Measurements from ENCODE around the gene RFX4. TPM values are rescaled to one million over a fixed set of nuclear protein-coding genes. Genes with fewer than 3 reads are reported as not detected.

RFX4 gene
- total and polyA plus RNA-seq, 2 donors from 2014 or later, result not detected

GRCh38 chr12:106759526-106760183 is 176.9 kb downstream of the RFX4 start:
- no peaks in the 10 kb centered on the region for H3K36me3 ChIP-seq (ENCODE audit: control insufficient read depth in 2 of 3, insufficient read depth in 3 of 3, low read length in 3 of 3)
- no peak overlapping the region for H3K9ac ChIP-seq (ENCODE audit: low read length in 3 of 3)
- TF ChIP-seq CTCF (IDR thresholded peaks at IDR 0.05; ENCODE audit: borderline replicate concordance, extremely low read depth, insufficient read depth), result no peak
- H3K27ac ChIP-seq (ENCODE audit: low read depth in 2 of 2, low read length in 2 of 2), result peak overlapping the region in 1 of 2 donors; percentile 18
- peaks cover 0 to 25% (median 12%) of the 10 kb centered on the region in 3 donors for H3K4me1 ChIP-seq (ENCODE audit: control insufficient read depth in 2 of 3, insufficient read depth in 2 of 3, low read depth in 1 of 3, low read length in 3 of 3)
- no peak for FAIRE-seq
- no peaks in the 10 kb centered on the region for H3K27me3 ChIP-seq (ENCODE audit: control insufficient read depth, insufficient read depth, low read length)
- H3K9me3 ChIP-seq (ENCODE audit: control insufficient read depth in 2 of 3, insufficient read depth in 1 of 3, low read length in 3 of 3), result no peaks in the 10 kb centered on the region
- intact Hi-C loops (cut with DNase I), result no loop called here
- no peak for DNase-seq
- H3K4me3 ChIP-seq (ENCODE audit: low read length in 3 of 3), result no peak overlapping the region

GRCh38 chr12:106760184-106760531 is 177.4 kb downstream of the RFX4 start:
- no peak overlapping the region for H3K9ac ChIP-seq (ENCODE audit: low read length in 3 of 3)
- no peak overlapping the region for H3K4me3 ChIP-seq (ENCODE audit: low read length in 3 of 3)
- intact Hi-C loops (cut with DNase I), result no loop called here
- H3K4me1 ChIP-seq (ENCODE audit: control insufficient read depth in 2 of 3, insufficient read depth in 2 of 3, low read depth in 1 of 3, low read length in 3 of 3), result peaks cover 0 to 25% (median 13%) of the 10 kb centered on the region in 3 donors
- H3K36me3 ChIP-seq (ENCODE audit: control insufficient read depth in 2 of 3, insufficient read depth in 3 of 3, low read length in 3 of 3), result no peaks in the 10 kb centered on the region
- no peaks in the 10 kb centered on the region for H3K27me3 ChIP-seq (ENCODE audit: control insufficient read depth, insufficient read depth, low read length)
- no peaks in the 10 kb centered on the region for H3K9me3 ChIP-seq (ENCODE audit: control insufficient read depth in 2 of 3, insufficient read depth in 1 of 3, low read length in 3 of 3)
- DNase-seq (peak in 2 of 5 donors; percentile 34 to 70), FAIRE-seq (no peak)
- TF ChIP-seq CTCF (IDR thresholded peaks at IDR 0.05; ENCODE audit: borderline replicate concordance, extremely low read depth, insufficient read depth), result no peak
- peak overlapping the region in 1 of 2 donors; percentile 18 for H3K27ac ChIP-seq (ENCODE audit: low read depth in 2 of 2, low read length in 2 of 2)

GRCh38 chr12:106764220-106764619 is 181.4 kb downstream of the RFX4 start:
- intact Hi-C loops (cut with DNase I), result no loop called here
- DNase-seq (no peak), FAIRE-seq (no peak)
- Histone ChIP-seq H3K27me3 (ENCODE audit: control insufficient read depth, insufficient read depth, low read length) (no peaks in the 10 kb centered on the region), H3K4me1 (ENCODE audit: control insufficient read depth in 2 of 3, insufficient read depth in 2 of 3, low read depth in 1 of 3, low read length in 3 of 3) (peaks cover 3 to 37% (median 25%) of the 10 kb centered on the region in 3 donors), H3K36me3 (ENCODE audit: control insufficient read depth in 2 of 3, insufficient read depth in 3 of 3, low read length in 3 of 3) (no peaks in the 10 kb centered on the region), H3K9me3 (ENCODE audit: control insufficient read depth in 2 of 3, insufficient read depth in 1 of 3, low read length in 3 of 3) (no peaks in the 10 kb centered on the region), H3K9ac (ENCODE audit: low read length in 3 of 3) (peak overlapping the region in 1 of 3 donors; percentile 7), H3K27ac (ENCODE audit: low read depth in 2 of 2, low read length in 2 of 2) (no peak overlapping the region), H3K4me3 (ENCODE audit: low read length in 3 of 3) (no peak overlapping the region)
- TF ChIP-seq CTCF (IDR thresholded peaks at IDR 0.05; ENCODE audit: borderline replicate concordance, extremely low read depth, insufficient read depth), result no peak
